HG03066 (cell line): ENCODE data around the gene TP53I11.

Source experiments
- ATAC-seq: cut with Tn5 transposase; IDR thresholded peaks from one replicate; pipeline ENCODE4 v1.9.1; 2021; ENCODE audit warnings: low read depth; ENCODE audit not compliant: unreplicated experiment

TP53I11 gene

GRCh38 chr11:44893308-44893822 lies 57.3 kb downstream of the TP53I11 start:
- no peak for ATAC-seq

GRCh38 chr11:44892843-44893242 lies 57.8 kb downstream of the TP53I11 start:
- no peak for ATAC-seq

- ATAC-seq: no peak
These were observed 61.4 kb downstream of the TP53I11 start for GRCh38 chr11:44889266-44889665.

- ATAC-seq: no peak
These were observed 63.0 kb downstream of the TP53I11 start for GRCh38 chr11:44887636-44888035.

- no peak for ATAC-seq
These were observed 63.9 kb downstream of the TP53I11 start for GRCh38 chr11:44886790-44887140.

- ATAC-seq: no peak
These were observed 64.5 kb downstream of the TP53I11 start for GRCh38 chr11:44885919-44886789.

- ATAC-seq: no peak
These were observed 65.4 kb downstream of the TP53I11 start for GRCh38 chr11:44885065-44885810.

- ATAC-seq: no peak
These were observed 66.6 kb downstream of the TP53I11 start for GRCh38 chr11:44884056-44884455.

GRCh38 chr11:44883277-44883676 lies 67.4 kb downstream of the TP53I11 start:
- no peak for ATAC-seq
